ENCODE measurements around the gene TTC39C. TPM values are rescaled to one million over a fixed set of nuclear protein-coding genes. Genes with fewer than 3 reads are reported as not detected.

The TTC39C gene
- total and polyA plus RNA-seq, 7 donors: 2.3 to 36.9 (median 27.0) TPM

GRCh38 chr18:23982155-23983079 lies 32.1 kb upstream of the TTC39C start:
- Histone ChIP-seq H3K36me3 (no peaks in the 10 kb centered on the region), H3K27ac (peak overlapping the region; percentile 74 to 84 (median 84)), H3K9me3 (no peaks in the 10 kb centered on the region), H3K4me1 (peaks cover 0 to 26% (median 23%) of the 10 kb centered on the region in 4 donors), H3K4me3 (peak overlapping the region in 3 of 4 donors; percentile 14 to 19 (median 18)), H3K27me3 (no peaks in the 10 kb centered on the region)
- WGBS, 2 donors: 33 to 56% methylated on average over 17 of the region's 17 CpGs
- TF ChIP-seq POLR2A (IDR thresholded peaks at IDR 0.05) (no peak), EP300 (IDR thresholded peaks at IDR 0.05) (peak in 1 of 4 donors; percentile 60), POLR2AphosphoS5 (IDR thresholded peaks at IDR 0.05) (peak; percentile 36 to 75 (median 66))
- peak; percentile 85 for DNase-seq
- intact Hi-C loops (cut with DNase I): no loop called here

DNA sequence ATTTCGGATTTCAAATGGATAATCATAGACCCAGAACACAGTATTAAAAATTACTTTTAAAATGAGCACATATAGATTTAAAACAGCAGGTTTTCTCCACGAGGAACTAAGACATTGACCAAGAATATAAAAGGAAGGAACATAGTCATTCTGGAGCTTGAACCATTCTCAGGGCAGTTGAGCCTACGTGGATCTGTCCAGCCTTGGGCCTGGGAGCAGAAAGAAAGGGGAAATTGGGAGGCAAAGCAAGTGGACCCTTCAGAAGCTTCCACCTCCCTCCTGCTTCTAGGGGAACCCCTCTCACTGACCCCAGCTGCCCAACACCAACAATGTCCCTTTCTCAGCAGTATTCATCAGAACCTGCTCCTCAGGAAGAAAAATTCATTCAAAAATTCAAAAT lies 31.4 kb upstream of the TTC39C start:
- DNase-seq: no peak
- H3K27ac ChIP-seq: peak overlapping the region; percentile 74 to 84 (median 84)
- no peaks in the 10 kb centered on the region for H3K27me3 ChIP-seq
- peaks cover 0 to 26% (median 23%) of the 10 kb centered on the region in 4 donors for H3K4me1 ChIP-seq
- TF ChIP-seq POLR2A (IDR thresholded peaks at IDR 0.05) (no peak), POLR2AphosphoS5 (IDR thresholded peaks at IDR 0.05) (no peak), EP300 (IDR thresholded peaks at IDR 0.05) (no peak)
- TF ChIP-seq, protein P1, sequence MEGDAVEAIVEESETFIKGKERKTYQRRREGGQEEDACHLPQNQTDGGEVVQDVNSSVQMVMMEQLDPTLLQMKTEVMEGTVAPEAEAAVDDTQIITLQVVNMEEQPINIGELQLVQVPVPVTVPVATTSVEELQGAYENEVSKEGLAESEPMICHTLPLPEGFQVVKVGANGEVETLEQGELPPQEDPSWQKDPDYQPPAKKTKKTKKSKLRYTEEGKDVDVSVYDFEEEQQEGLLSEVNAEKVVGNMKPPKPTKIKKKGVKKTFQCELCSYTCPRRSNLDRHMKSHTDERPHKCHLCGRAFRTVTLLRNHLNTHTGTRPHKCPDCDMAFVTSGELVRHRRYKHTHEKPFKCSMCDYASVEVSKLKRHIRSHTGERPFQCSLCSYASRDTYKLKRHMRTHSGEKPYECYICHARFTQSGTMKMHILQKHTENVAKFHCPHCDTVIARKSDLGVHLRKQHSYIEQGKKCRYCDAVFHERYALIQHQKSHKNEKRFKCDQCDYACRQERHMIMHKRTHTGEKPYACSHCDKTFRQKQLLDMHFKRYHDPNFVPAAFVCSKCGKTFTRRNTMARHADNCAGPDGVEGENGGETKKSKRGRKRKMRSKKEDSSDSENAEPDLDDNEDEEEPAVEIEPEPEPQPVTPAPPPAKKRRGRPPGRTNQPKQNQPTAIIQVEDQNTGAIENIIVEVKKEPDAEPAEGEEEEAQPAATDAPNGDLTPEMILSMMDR (IDR thresholded peaks at IDR 0.05): no peak
- intact Hi-C loops (cut with DNase I): no loop called here
- 73 to 81% methylated on average over 3 of the region's 3 CpGs for WGBS, 2 donors
- H3K9me3 ChIP-seq: no peaks in the 10 kb centered on the region
- H3K36me3 ChIP-seq: no peaks in the 10 kb centered on the region
- H3K4me3 ChIP-seq: no peak overlapping the region

GRCh38 chr18:23986600-23987359 lies 27.8 kb upstream of the TTC39C start:
- no peak for DNase-seq
- H3K36me3 ChIP-seq: no peaks in the 10 kb centered on the region
- intact Hi-C loops (cut with DNase I): no loop called here
- H3K4me3 ChIP-seq: no peak overlapping the region
- H3K4me1 ChIP-seq: peaks cover 0 to 16% (median 15%) of the 10 kb centered on the region in 4 donors
- no peak overlapping the region for H3K27ac ChIP-seq
- H3K9me3 ChIP-seq: no peaks in the 10 kb centered on the region
- TF ChIP-seq POLR2AphosphoS5 (IDR thresholded peaks at IDR 0.05) (no peak), POLR2A (IDR thresholded peaks at IDR 0.05) (no peak), EP300 (IDR thresholded peaks at IDR 0.05) (no peak)
- TF ChIP-seq, protein P1 (IDR thresholded peaks at IDR 0.05): no peak
- no peaks in the 10 kb centered on the region for H3K27me3 ChIP-seq

- WGBS, 2 donors: 80 to 87% methylated on average over 6 of the region's 6 CpGs
- Histone ChIP-seq H3K4me3 (no peak overlapping the region), H3K36me3 (no peaks in the 10 kb centered on the region), H3K27ac (no peak overlapping the region), H3K4me1 (peaks cover 0 to 20% (median 16%) of the 10 kb centered on the region in 4 donors), H3K9me3 (no peaks in the 10 kb centered on the region), H3K27me3 (no peaks in the 10 kb centered on the region)
- TF ChIP-seq EP300 (IDR thresholded peaks at IDR 0.05): no peak
- TF ChIP-seq, protein P1 (IDR thresholded peaks at IDR 0.05): no peak
- intact Hi-C loops (cut with DNase I): no loop called here
- DNase-seq: no peak
These were observed 23.8 kb upstream of the TTC39C start for GRCh38 chr18:23990474-23991410.
